Measurements from ENCODE around the gene SOCS3.

The SOCS3 gene

DNA sequence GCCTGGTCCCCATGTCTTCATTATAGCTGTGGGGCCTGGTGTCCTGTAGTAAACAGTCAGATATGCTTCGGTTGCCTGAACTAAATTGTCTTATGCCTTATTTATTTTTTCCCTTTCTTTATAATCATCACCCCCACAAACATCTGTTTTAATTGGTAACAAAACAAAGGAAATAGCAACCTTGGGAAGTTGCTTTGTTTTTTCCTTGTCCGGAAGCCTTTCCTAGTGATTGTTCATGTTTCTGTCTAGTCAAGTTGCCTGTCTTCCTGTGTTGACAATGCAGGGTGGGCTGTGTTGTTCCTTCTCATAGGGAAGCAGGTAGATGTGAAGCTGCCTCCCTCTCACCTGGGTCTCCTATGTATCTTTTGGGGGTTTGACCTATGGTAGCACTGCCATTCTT, 35.3 kb upstream of the SOCS3 start:
- no peaks in the 10 kb centered on the region for H3K4me1 ChIP-seq (ENCODE audit: insufficient read depth, low read length, poor library complexity, severe bottlenecking)
- H3K9me3 ChIP-seq (ENCODE audit: insufficient read depth, low read depth, low read length), result no peaks in the 10 kb centered on the region
- TF ChIP-seq EZH2phosphoT487 (IDR thresholded peaks at IDR 0.05; ENCODE audit: borderline replicate concordance) (no peak), CTCF (conservative IDR thresholded peaks at IDR 0.05; ENCODE audit: low read length) (no peak)
- H3K9ac ChIP-seq (ENCODE audit: low read depth, low read length, poor library complexity, severe bottlenecking), result no peak overlapping the region
- no peak overlapping the region for H3K4me3 ChIP-seq (ENCODE audit: low read length, poor library complexity, severe bottlenecking)
- H2AFZ ChIP-seq (ENCODE audit: low read length), result no peak overlapping the region
- no peaks in the 10 kb centered on the region for H3F3A ChIP-seq (ENCODE audit: low read depth)
- H3K79me2 ChIP-seq (ENCODE audit: insufficient read depth, low read length), result peaks cover 56% of the 10 kb centered on the region
- peaks cover 41% of the 10 kb centered on the region for H4K20me1 ChIP-seq (ENCODE audit: insufficient read depth, low read length, poor library complexity, severe bottlenecking)
- peaks cover 76% of the 10 kb centered on the region for H3K36me3 ChIP-seq (ENCODE audit: insufficient read depth, low read length)
- no peaks in the 10 kb centered on the region for H3K9me2 ChIP-seq (replicated peaks; ENCODE audit: low read depth, low read length)
- no peaks in the 10 kb centered on the region for H3K27me3 ChIP-seq (ENCODE audit: insufficient read depth, low read length, poor library complexity, severe bottlenecking)
- H3K4me2 ChIP-seq (ENCODE audit: low read depth, low read length, poor library complexity, severe bottlenecking), result no peak overlapping the region

GRCh38 chr17:78394209-78394608, 34.3 kb upstream of the SOCS3 start:
- Histone ChIP-seq H4K20me1 (ENCODE audit: insufficient read depth, low read length, poor library complexity, severe bottlenecking) (peaks cover 43% of the 10 kb centered on the region), H3K4me1 (ENCODE audit: insufficient read depth, low read length, poor library complexity, severe bottlenecking) (no peaks in the 10 kb centered on the region), H3K36me3 (ENCODE audit: insufficient read depth, low read length) (peaks cover 69% of the 10 kb centered on the region), H3K9ac (ENCODE audit: low read depth, low read length, poor library complexity, severe bottlenecking) (no peak overlapping the region), H3K27me3 (ENCODE audit: insufficient read depth, low read length, poor library complexity, severe bottlenecking) (no peaks in the 10 kb centered on the region), H3F3A (ENCODE audit: low read depth) (no peaks in the 10 kb centered on the region), H3K9me2 (replicated peaks; ENCODE audit: low read depth, low read length) (no peaks in the 10 kb centered on the region), H3K4me2 (ENCODE audit: low read depth, low read length, poor library complexity, severe bottlenecking) (no peak overlapping the region), H3K4me3 (ENCODE audit: low read length, poor library complexity, severe bottlenecking) (no peak overlapping the region), H3K9me3 (ENCODE audit: insufficient read depth, low read depth, low read length) (no peaks in the 10 kb centered on the region), H3K79me2 (ENCODE audit: insufficient read depth, low read length) (peaks cover 66% of the 10 kb centered on the region), H2AFZ (ENCODE audit: low read length) (no peak overlapping the region)
- TF ChIP-seq CTCF (conservative IDR thresholded peaks at IDR 0.05; ENCODE audit: low read length) (no peak), EZH2phosphoT487 (IDR thresholded peaks at IDR 0.05; ENCODE audit: borderline replicate concordance) (no peak)

DNA sequence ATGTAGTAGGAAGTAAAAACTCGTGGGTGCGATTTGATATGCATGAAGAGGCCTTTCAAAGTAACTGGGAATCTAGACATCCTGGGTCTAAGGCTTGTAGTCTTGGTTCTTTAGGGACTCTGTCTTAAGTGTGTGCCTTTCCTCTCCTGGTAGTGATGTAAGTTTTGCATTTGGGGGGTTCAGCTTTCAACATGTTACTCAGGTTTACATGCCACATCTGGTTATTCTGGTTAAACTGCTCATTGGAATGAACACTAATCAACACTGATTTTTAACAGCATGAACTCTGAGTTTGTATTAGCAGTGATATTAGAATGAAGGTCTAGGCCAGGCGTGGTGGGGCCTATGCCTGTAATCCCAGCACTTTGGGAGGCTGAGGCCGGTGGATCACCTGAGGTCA, 33.7 kb upstream of the SOCS3 start:
- Histone ChIP-seq H3K79me2 (ENCODE audit: insufficient read depth, low read length) (peaks cover 72% of the 10 kb centered on the region), H3K36me3 (ENCODE audit: insufficient read depth, low read length) (peaks cover 62% of the 10 kb centered on the region)

More for the DNA sequence above, 33.7 kb upstream of the SOCS3 start:
- Histone ChIP-seq H3F3A (ENCODE audit: low read depth) (no peaks in the 10 kb centered on the region), H3K9ac (ENCODE audit: low read depth, low read length, poor library complexity, severe bottlenecking) (no peak overlapping the region), H3K4me1 (ENCODE audit: insufficient read depth, low read length, poor library complexity, severe bottlenecking) (peaks cover 2% of the 10 kb centered on the region), H3K4me2 (ENCODE audit: low read depth, low read length, poor library complexity, severe bottlenecking) (no peak overlapping the region), H3K4me3 (ENCODE audit: low read length, poor library complexity, severe bottlenecking) (no peak overlapping the region), H4K20me1 (ENCODE audit: insufficient read depth, low read length, poor library complexity, severe bottlenecking) (peaks cover 46% of the 10 kb centered on the region), H3K9me3 (ENCODE audit: insufficient read depth, low read depth, low read length) (no peaks in the 10 kb centered on the region), H3K9me2 (replicated peaks; ENCODE audit: low read depth, low read length) (no peaks in the 10 kb centered on the region), H3K27me3 (ENCODE audit: insufficient read depth, low read length, poor library complexity, severe bottlenecking) (no peaks in the 10 kb centered on the region), H2AFZ (ENCODE audit: low read length) (no peak overlapping the region)
- TF ChIP-seq CTCF (conservative IDR thresholded peaks at IDR 0.05; ENCODE audit: low read length) (no peak), EZH2phosphoT487 (IDR thresholded peaks at IDR 0.05; ENCODE audit: borderline replicate concordance) (no peak)

Data from Loucy (cell line).